GM12875 (cell line): ENCODE data around the gene BRINP1.
"Not testable (repeated sequence)": the region's sequence is repeated elsewhere in the genome, so short reads cannot be mapped to it uniquely, and the experiment has no call there.

ENCODE experiments used
- H3K4me3 ChIP-seq: one replicate; pipeline ENCODE4 v1.5.1; 2011; ENCODE audit warnings: low read depth, low read length, control low read depth
- CTCF ChIP-seq: IDR thresholded peaks from 2 replicates; pipeline ENCODE4 v1.5.1; 2011; ENCODE audit warnings: low read depth, mild to moderate bottlenecking, control low read depth, inconsistent platforms, low read length, moderate library complexity, borderline replicate concordance; ENCODE audit not compliant: insufficient read depth

BRINP1 gene

GRCh38 chr9:119180897-119181296 lies 188.3 kb downstream of the BRINP1 start:
- TF ChIP-seq CTCF: no peak
- no peak overlapping the region for H3K4me3 ChIP-seq

GRCh38 chr9:119179701-119180100 lies 189.5 kb downstream of the BRINP1 start:
- no peak overlapping the region for H3K4me3 ChIP-seq
- TF ChIP-seq CTCF: no peak

- H3K4me3 ChIP-seq: no peak overlapping the region
Measured at GRCh38 chr9:119177196-119177595, 192.0 kb downstream of the BRINP1 start.

GRCh38 chr9:119175581-119175980 lies 193.7 kb downstream of the BRINP1 start:
- no peak for TF ChIP-seq CTCF

More at GRCh38 chr9:119177196-119177595, 192.0 kb downstream of the BRINP1 start:
- TF ChIP-seq CTCF: no peak

GRCh38 chr9:119169222-119169621 lies 200.0 kb downstream of the BRINP1 start:
- not testable (repeated sequence) for H3K4me3 ChIP-seq

More at GRCh38 chr9:119175581-119175980, 193.7 kb downstream of the BRINP1 start:
- no peak overlapping the region for H3K4me3 ChIP-seq

- no peak for TF ChIP-seq CTCF
- H3K4me3 ChIP-seq: no peak overlapping the region
Measured at GRCh38 chr9:119167876-119168275, 201.4 kb downstream of the BRINP1 start.

GRCh38 chr9:119167267-119167666 lies 202.0 kb downstream of the BRINP1 start:
- TF ChIP-seq CTCF: no peak
- H3K4me3 ChIP-seq: no peak overlapping the region

GRCh38 chr9:119166096-119166495 lies 203.1 kb downstream of the BRINP1 start:
- H3K4me3 ChIP-seq: no peak overlapping the region
- TF ChIP-seq CTCF: no peak
